NCI-H187 (cell line): ENCODE data around the gene MYO1F.
"Not testable (repeated sequence)": the region's sequence is repeated elsewhere in the genome, so short reads cannot be mapped to it uniquely, and the experiment has no call there.

Source experiments
- DNase-seq, 2 experiments: peaks; one replicate each; lab custom pipeline; 2025; lab: John Stamatoyannopoulos, UW

The MYO1F gene

GRCh38 chr19:8564866-8565265 lies 12.4 kb downstream of the MYO1F start:
- DNase-seq = not testable (repeated sequence)

GRCh38 chr19:8561075-8561764 lies 16.0 kb downstream of the MYO1F start:
- DNase-seq = no peak

GRCh38 chr19:8558325-8558724 lies 18.9 kb downstream of the MYO1F start:
- no peak for DNase-seq

- DNase-seq = no peak
Measured at GRCh38 chr19:8557642-8558238, 19.5 kb downstream of the MYO1F start.

- DNase-seq = not testable (repeated sequence)
Measured at GRCh38 chr19:8553729-8554128, 23.5 kb downstream of the MYO1F start.

GRCh38 chr19:8552810-8553209 lies 24.4 kb downstream of the MYO1F start:
- DNase-seq = no peak

GRCh38 chr19:8550070-8550469 lies 27.2 kb downstream of the MYO1F start:
- DNase-seq = no peak

- no peak for DNase-seq
Measured at GRCh38 chr19:8545743-8546142, 31.5 kb downstream of the MYO1F start.

GRCh38 chr19:8544168-8544567 lies 33.1 kb downstream of the MYO1F start:
- DNase-seq = no peak

GRCh38 chr19:8539621-8540149 lies 37.6 kb downstream of the MYO1F start:
- no peak for DNase-seq

GRCh38 chr19:8537099-8537498 lies 40.1 kb downstream of the MYO1F start:
- DNase-seq = no peak

- DNase-seq = no peak
Measured at GRCh38 chr19:8536282-8536681, 41.0 kb downstream of the MYO1F start.

GRCh38 chr19:8532225-8532624 lies 45.0 kb downstream of the MYO1F start:
- no peak for DNase-seq

- no peak for DNase-seq
Measured at GRCh38 chr19:8531470-8531869, 45.8 kb downstream of the MYO1F start.

- DNase-seq = no peak
Measured at GRCh38 chr19:8530061-8530679, 47.1 kb downstream of the MYO1F start.

- no peak for DNase-seq
Measured at GRCh38 chr19:8529369-8530006, 47.8 kb downstream of the MYO1F start.

- no peak for DNase-seq
Measured at GRCh38 chr19:8528500-8528899, 48.7 kb downstream of the MYO1F start.

GRCh38 chr19:8526345-8527091 lies 50.7 kb downstream of the MYO1F start:
- peak in 1 of 2 experiments; percentile 11 for DNase-seq

GRCh38 chr19:8525401-8525684 lies 51.9 kb downstream of the MYO1F start:
- no peak for DNase-seq

- DNase-seq = no peak
Measured at GRCh38 chr19:8519388-8519787, 57.9 kb downstream of the MYO1F start.

- no peak for DNase-seq
Measured at GRCh38 chr19:8518536-8518935, 58.7 kb downstream of the MYO1F start.
